OCI-LY1 (cell line): Measurements from ENCODE around the gene CRTC1.
A peak's percentile ranks its signal among the peaks of the same experiment; 100 is the strongest.

ENCODE experiments used
- H2AFZ ChIP-seq: fragments of 200-600 bp; sonication (generic), shearing (Covaris generic); 2 replicates; pipeline ENCODE4 v1.6.0; 2014; ENCODE audit warnings: antibody characterized with exemption, mild to moderate bottlenecking, low read length
- H3F3A ChIP-seq: fragments of 200-600 bp; sonication (generic), shearing (Covaris generic); 2 replicates; pipeline ENCODE4 v1.6.0; 2014; ENCODE audit warnings: mild to moderate bottlenecking, antibody characterized with exemption, low read length, moderate library complexity; ENCODE audit not compliant: insufficient read depth
- H3K27ac ChIP-seq: fragments of 200-600 bp; sonication (generic); 2 replicates; pipeline ENCODE4 v1.5.1; 2014; ENCODE audit warnings: low read length, mixed run types, mild to moderate bottlenecking, low read depth; ENCODE audit not compliant: poor library complexity, severe bottlenecking
- H3K27me3 ChIP-seq: fragments of 200-600 bp; sonication (generic); 2 replicates; pipeline ENCODE4 v1.6.0; 2014; ENCODE audit warnings: antibody characterized with exemption, mild to moderate bottlenecking, low read length, moderate library complexity; ENCODE audit not compliant: insufficient read depth
- H3K36me3 ChIP-seq: fragments of 200-600 bp; sonication (generic); 2 replicates; pipeline ENCODE4 v1.6.1; 2014; ENCODE audit warnings: mild to moderate bottlenecking, antibody characterized with exemption, low read length, moderate library complexity, mixed read lengths; ENCODE audit not compliant: insufficient read depth
- H3K4me1 ChIP-seq: fragments of 200-600 bp; sonication (generic); 2 replicates; pipeline ENCODE4 v1.5.1; 2014; ENCODE audit warnings: mild to moderate bottlenecking, low read length, moderate library complexity; ENCODE audit not compliant: insufficient read depth, severe bottlenecking
- H3K4me2 ChIP-seq: fragments of 200-600 bp; sonication (generic), shearing (Covaris generic); 2 replicates; pipeline ENCODE4 v1.6.1; 2014; ENCODE audit warnings: low read length
- H3K4me3 ChIP-seq: fragments of 200-600 bp; sonication (generic); 2 replicates; pipeline ENCODE4 v1.5.1; 2014; ENCODE audit warnings: low read length, low read depth, mild to moderate bottlenecking, mixed read lengths; ENCODE audit not compliant: poor library complexity, severe bottlenecking
- H3K79me2 ChIP-seq: fragments of 200-600 bp; shearing (Covaris generic); 2 replicates; pipeline ENCODE4 v1.6.1; 2016; ENCODE audit warnings: mixed run types, low read length, mixed read lengths; ENCODE audit not compliant: insufficient read depth
- H3K9ac ChIP-seq: fragments of 200-600 bp; sonication (generic), shearing (Covaris generic); 2 replicates; pipeline ENCODE4 v1.6.1; 2014; ENCODE audit warnings: mild to moderate bottlenecking, low read length, mixed read lengths
- H3K9me2 ChIP-seq: fragments of 200-600 bp; sonication (generic), shearing (Covaris generic); 2 replicates; pipeline ENCODE4 v1.6.1; 2014; ENCODE audit warnings: low read depth, mild to moderate bottlenecking, low read length, mixed read lengths
- H3K9me3 ChIP-seq: fragments of 200-600 bp; shearing (Covaris generic); 2 replicates; pipeline ENCODE4 v1.6.1; 2014; ENCODE audit warnings: low read length, mixed read lengths
- H4K20me1 ChIP-seq: fragments of 200-600 bp; sonication (generic), shearing (Covaris generic); 2 replicates; pipeline ENCODE4 v1.6.0; 2016; ENCODE audit warnings: mild to moderate bottlenecking, low read length; ENCODE audit not compliant: insufficient read depth
- CTCF ChIP-seq: fragments of 200-600 bp; sonication (generic), shearing (Covaris generic); IDR thresholded peaks from 2 replicates; pipeline ENCODE4 v1.5.1; 2017; ENCODE audit warnings: mild to moderate bottlenecking, antibody characterized with exemption, low read length, moderate library complexity, mixed read lengths
- EZH2 ChIP-seq: fragments of 200-600 bp; sonication (generic), shearing (Covaris generic); IDR thresholded peaks from 2 replicates; pipeline ENCODE4 v1.8.0; 2017; ENCODE audit warnings: borderline replicate concordance, mixed run types, mild to moderate bottlenecking, antibody characterized with exemption, low read length, moderate library complexity, mixed read lengths

The CRTC1 gene

GRCh38 chr19:18698321-18699167, 15.1 kb downstream of the CRTC1 start:
- no peaks in the 10 kb centered on the region for H3F3A ChIP-seq
- H3K9ac ChIP-seq: no peak overlapping the region
- H4K20me1 ChIP-seq: no peaks in the 10 kb centered on the region
- H3K9me3 ChIP-seq: no peaks in the 10 kb centered on the region
- H2AFZ ChIP-seq: no peak overlapping the region
- TF ChIP-seq EZH2: no peak
- TF ChIP-seq CTCF: no peak
- H3K4me2 ChIP-seq: no peak overlapping the region
- no peak overlapping the region for H3K4me3 ChIP-seq
- no peaks in the 10 kb centered on the region for H3K9me2 ChIP-seq
- H3K36me3 ChIP-seq: no peaks in the 10 kb centered on the region
- no peaks in the 10 kb centered on the region for H3K79me2 ChIP-seq
- H3K4me1 ChIP-seq: peaks cover 24% of the 10 kb centered on the region
- no peak overlapping the region for H3K27ac ChIP-seq
- 0 out of 2 replicates have a peak, but pooled peaks cover 3% of the 10 kb centered on the region for H3K27me3 ChIP-seq

DNA sequence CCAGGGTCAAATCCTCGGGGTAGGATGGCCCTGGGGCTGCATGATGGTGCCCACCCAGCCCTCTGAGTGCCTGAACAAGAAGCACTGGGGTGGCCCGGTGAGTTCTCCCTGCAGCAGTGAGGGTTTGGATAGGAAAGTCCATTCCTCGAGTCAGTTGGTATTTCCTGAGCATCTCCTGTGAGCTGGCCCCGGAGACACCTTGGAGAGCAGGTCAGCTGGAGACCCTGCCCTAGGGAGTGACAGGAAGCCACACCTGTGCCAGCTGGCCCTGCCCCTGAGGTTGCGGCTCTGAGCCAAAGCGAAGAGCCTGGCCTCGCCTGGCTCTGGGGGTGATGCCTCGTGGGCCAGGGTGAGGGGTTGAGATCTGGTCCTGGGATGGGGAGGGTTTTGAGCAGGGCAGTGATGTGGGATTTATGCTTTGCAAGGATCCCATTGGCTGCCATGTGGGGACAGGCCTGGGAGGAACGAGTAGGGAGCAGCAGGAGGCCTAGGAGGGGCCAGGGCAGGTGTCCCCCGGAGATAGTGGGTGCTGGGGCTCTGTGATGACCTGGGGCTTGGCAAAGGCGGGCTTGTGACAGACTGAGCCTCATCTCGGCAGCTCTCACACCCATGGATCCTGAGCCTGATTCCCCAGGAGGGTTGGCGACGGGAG, 16.0 kb downstream of the CRTC1 start:
- peaks cover 24% of the 10 kb centered on the region for H3K4me1 ChIP-seq
- H3K27ac ChIP-seq: peak overlapping the region; percentile 80
- H3K9me3 ChIP-seq: no peaks in the 10 kb centered on the region
- H2AFZ ChIP-seq: no peak overlapping the region
- H3F3A ChIP-seq: no peaks in the 10 kb centered on the region
- no peak overlapping the region for H3K9ac ChIP-seq
- no peaks in the 10 kb centered on the region for H3K9me2 ChIP-seq
- no peaks in the 10 kb centered on the region for H3K36me3 ChIP-seq
- no peak overlapping the region for H3K4me3 ChIP-seq
- no peaks in the 10 kb centered on the region for H3K79me2 ChIP-seq
- H3K4me2 ChIP-seq: peak overlapping the region; percentile 75; the same call in 1 of the 2 replicates
- TF ChIP-seq CTCF: no peak
- TF ChIP-seq EZH2: no peak
- 0 out of 2 replicates have a peak, but pooled peaks cover 3% of the 10 kb centered on the region for H3K27me3 ChIP-seq
- H4K20me1 ChIP-seq: no peaks in the 10 kb centered on the region

- H3K9me2 ChIP-seq: no peaks in the 10 kb centered on the region
- H2AFZ ChIP-seq: no peak overlapping the region
- no peaks in the 10 kb centered on the region for H3F3A ChIP-seq
- TF ChIP-seq CTCF (no peak), EZH2 (no peak)
- peak overlapping the region; percentile 51 for H3K4me3 ChIP-seq
- peak overlapping the region; percentile 80 for H3K27ac ChIP-seq
- no peaks in the 10 kb centered on the region for H3K36me3 ChIP-seq
- peaks cover 24% of the 10 kb centered on the region for H3K4me1 ChIP-seq
- 0 out of 2 replicates have a peak, but pooled peaks cover 3% of the 10 kb centered on the region for H3K27me3 ChIP-seq
- no peaks in the 10 kb centered on the region for H3K79me2 ChIP-seq
- H3K4me2 ChIP-seq: peak overlapping the region; percentile 75
- peak overlapping the region; percentile 29; the same call in 1 of the 2 replicates for H3K9ac ChIP-seq
- H3K9me3 ChIP-seq: no peaks in the 10 kb centered on the region
- H4K20me1 ChIP-seq: no peaks in the 10 kb centered on the region
These were observed 17.2 kb downstream of the CRTC1 start for GRCh38 chr19:18700501-18701249.
